Measurements from ENCODE around the gene CDC5L.
"Not testable (repeated sequence)": the region's sequence is repeated elsewhere in the genome, so short reads cannot be mapped to it uniquely, and the experiment has no call there.

The CDC5L gene

DNA sequence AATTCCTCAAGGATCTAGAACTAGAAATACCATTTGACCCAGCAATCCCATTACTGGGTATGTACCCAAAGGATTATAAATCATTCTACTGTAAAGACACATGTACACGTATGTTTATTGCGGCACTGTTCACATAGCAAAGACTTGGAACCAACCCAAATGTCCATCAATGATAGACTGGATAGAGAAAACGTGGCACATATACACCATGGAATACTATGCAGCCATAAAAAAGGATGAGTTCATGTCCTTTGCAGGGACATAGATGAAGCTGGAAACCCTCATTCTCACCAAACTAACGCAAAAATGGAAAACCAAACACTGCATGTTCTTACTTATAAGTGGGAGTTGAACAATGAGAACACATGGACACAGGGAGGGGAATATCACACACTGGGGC, 40.7 kb upstream of the CDC5L start:
- H3K4me1 ChIP-seq (ENCODE audit: control insufficient read depth in 2 of 2, insufficient read depth in 1 of 2, low read depth in 1 of 2, low read length in 2 of 2); H2BK120ac ChIP-seq (ENCODE audit: low read depth, low read length); H3K18ac ChIP-seq (ENCODE audit: low read length); H2BK12ac ChIP-seq (ENCODE audit: low read length); H2BK15ac ChIP-seq (ENCODE audit: low read length); H2AFZ ChIP-seq (ENCODE audit: low read length); H3K36me3 ChIP-seq (replicated peaks in 1 of 2; ENCODE audit: control insufficient read depth in 2 of 2, insufficient read depth in 2 of 2, low read length in 2 of 2); H3K9me3 ChIP-seq (replicated peaks in 1 of 2; ENCODE audit: control insufficient read depth in 2 of 2, insufficient read depth in 1 of 2, low read depth in 1 of 2, low read length in 2 of 2); H3K14ac ChIP-seq (ENCODE audit: low read length); DNase-seq (ENCODE audit: low spot score); H3K27ac ChIP-seq (replicated peaks; ENCODE audit: low read length); H2AK5ac ChIP-seq (ENCODE audit: low read depth, low read length); H2BK5ac ChIP-seq (ENCODE audit: low read length); H3K9ac ChIP-seq (ENCODE audit: low read depth, low read length, poor library complexity); H4K91ac ChIP-seq (ENCODE audit: low read depth, low read length, poor library complexity); H3K79me1 ChIP-seq (ENCODE audit: low read depth, low read length); H3K4ac ChIP-seq (ENCODE audit: low read length); H3K4me3 ChIP-seq (ENCODE audit: low read length in 2 of 2); H3K4me2 ChIP-seq (ENCODE audit: insufficient read depth, low read length, poor library complexity, severe bottlenecking); H4K8ac ChIP-seq (ENCODE audit: low read depth, low read length); H3K23ac ChIP-seq (ENCODE audit: low read depth, low read length, poor library complexity): not testable (repeated sequence)
- peaks cover 0 to 34% (median 6%) of the 10 kb centered on the region in 3 experiments for H3K27me3 ChIP-seq (ENCODE audit: control insufficient read depth in 3 of 3, insufficient read depth in 3 of 3, low read depth in 1 of 3, low read length in 3 of 3)
- WGBS, 2 donors (ENCODE audit: extremely low coverage in 2 of 2, insufficient read length in 2 of 2, insufficient replicate concordance in 1 of 2) = no CpG with 5 or more reads among the region's 4 CpGs

DNA sequence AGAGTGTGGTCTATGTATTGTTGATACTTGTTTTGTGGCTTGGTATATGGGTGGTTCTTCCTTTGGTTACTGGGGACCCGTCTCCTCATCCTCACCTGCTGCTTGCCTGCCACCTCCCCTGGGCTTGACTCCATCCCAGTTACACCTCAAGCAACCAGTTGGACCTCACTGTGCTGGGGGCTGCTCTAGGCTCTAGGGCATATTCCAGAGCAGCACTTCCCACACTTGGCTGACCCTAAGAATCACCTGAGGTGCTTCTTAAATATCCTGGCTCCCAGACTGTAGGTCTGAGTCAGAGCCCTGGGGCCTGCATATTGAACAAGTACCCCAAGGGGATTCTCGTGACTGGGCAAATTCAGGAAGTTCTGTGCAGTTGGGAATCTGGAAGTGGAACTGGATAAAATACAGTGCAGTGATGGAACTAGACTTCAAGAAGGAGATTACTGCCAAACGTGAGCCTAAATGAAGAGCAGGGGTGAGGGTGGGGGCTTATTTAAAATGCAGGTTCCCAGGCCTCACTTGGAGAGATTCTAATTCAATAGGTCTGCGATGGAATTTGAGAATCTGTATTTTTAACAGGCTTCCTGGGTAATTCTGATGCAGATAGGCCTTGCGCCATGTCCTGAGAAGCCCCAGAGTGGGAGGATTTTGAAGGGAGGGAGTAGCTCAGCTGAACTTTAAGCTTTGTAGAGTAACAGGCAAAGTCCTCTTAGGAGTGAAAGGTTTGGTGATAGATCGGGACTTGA, 37.4 kb upstream of the CDC5L start:
- Histone ChIP-seq H3K27ac (replicated peaks; ENCODE audit: low read length) (no peak overlapping the region), H2BK15ac (ENCODE audit: low read length) (no peak overlapping the region), H2BK5ac (ENCODE audit: low read length) (no peak overlapping the region), H3K4ac (ENCODE audit: low read length) (no peak overlapping the region), H2AK5ac (ENCODE audit: low read depth, low read length) (no peak overlapping the region), H2BK12ac (ENCODE audit: low read length) (no peak overlapping the region), H4K91ac (ENCODE audit: low read depth, low read length, poor library complexity) (no peak overlapping the region), H2AFZ (ENCODE audit: low read length) (no peak overlapping the region), H4K8ac (ENCODE audit: low read depth, low read length) (no peak overlapping the region), H3K9me3 (replicated peaks in 1 of 2; ENCODE audit: control insufficient read depth in 2 of 2, insufficient read depth in 1 of 2, low read depth in 1 of 2, low read length in 2 of 2) (no peaks in the 10 kb centered on the region), H3K27me3 (ENCODE audit: control insufficient read depth in 3 of 3, insufficient read depth in 3 of 3, low read depth in 1 of 3, low read length in 3 of 3) (peaks cover 0 to 6% (median under 1%) of the 10 kb centered on the region in 3 experiments), H3K4me1 (ENCODE audit: control insufficient read depth in 2 of 2, insufficient read depth in 1 of 2, low read depth in 1 of 2, low read length in 2 of 2) (no peaks in the 10 kb centered on the region), H3K4me3 (ENCODE audit: low read length in 2 of 2) (peak overlapping the region in 1 of 2 donors; percentile 51), H3K79me1 (ENCODE audit: low read depth, low read length) (no peaks in the 10 kb centered on the region), H3K14ac (ENCODE audit: low read length) (no peak overlapping the region), H3K36me3 (replicated peaks in 1 of 2; ENCODE audit: control insufficient read depth in 2 of 2, insufficient read depth in 2 of 2, low read length in 2 of 2) (no peaks in the 10 kb centered on the region), H2BK120ac (ENCODE audit: low read depth, low read length) (no peak overlapping the region), H3K23ac (ENCODE audit: low read depth, low read length, poor library complexity) (no peak overlapping the region), H3K4me2 (ENCODE audit: insufficient read depth, low read length, poor library complexity, severe bottlenecking) (no peak overlapping the region), H3K18ac (ENCODE audit: low read length) (no peak overlapping the region), H3K9ac (ENCODE audit: low read depth, low read length, poor library complexity) (no peak overlapping the region)
- DNase-seq (ENCODE audit: low spot score) = no peak
- WGBS, 2 donors (ENCODE audit: extremely low coverage in 2 of 2, insufficient read length in 2 of 2, insufficient replicate concordance in 1 of 2) = 100% methylated on average over 1 of the region's 6 CpGs; no CpG with 5 or more reads in 1 of the 2 donors

DNA sequence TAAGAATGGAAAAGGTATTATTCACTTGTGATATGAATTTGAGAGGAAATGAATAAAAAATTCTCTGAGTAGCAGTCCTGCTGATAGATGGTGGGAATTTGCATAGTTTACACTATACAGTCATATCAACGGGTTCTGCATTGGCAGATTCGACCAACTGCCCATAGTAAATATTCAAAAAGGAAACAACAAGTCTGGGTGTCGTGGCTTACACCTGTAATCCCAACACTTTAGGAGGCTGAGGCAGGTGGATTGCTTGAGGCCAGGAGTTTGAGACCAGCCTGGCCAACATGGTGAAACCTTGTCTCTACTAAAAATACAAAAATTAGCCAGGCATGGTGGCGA, 36.9 kb upstream of the CDC5L start:
- not testable (repeated sequence) for H3K4me1 ChIP-seq (ENCODE audit: control insufficient read depth in 2 of 2, insufficient read depth in 1 of 2, low read depth in 1 of 2, low read length in 2 of 2); H3K4ac ChIP-seq (ENCODE audit: low read length); H2BK120ac ChIP-seq (ENCODE audit: low read depth, low read length); H2AK5ac ChIP-seq (ENCODE audit: low read depth, low read length); H2BK15ac ChIP-seq (ENCODE audit: low read length); H3K14ac ChIP-seq (ENCODE audit: low read length); H2AFZ ChIP-seq (ENCODE audit: low read length); H3K27ac ChIP-seq (replicated peaks; ENCODE audit: low read length); H3K4me3 ChIP-seq (ENCODE audit: low read length in 2 of 2); H3K27me3 ChIP-seq (ENCODE audit: control insufficient read depth in 3 of 3, insufficient read depth in 3 of 3, low read depth in 1 of 3, low read length in 3 of 3); H2BK12ac ChIP-seq (ENCODE audit: low read length); H2BK5ac ChIP-seq (ENCODE audit: low read length); H3K18ac ChIP-seq (ENCODE audit: low read length); H4K8ac ChIP-seq (ENCODE audit: low read depth, low read length); H3K36me3 ChIP-seq (replicated peaks in 1 of 2; ENCODE audit: control insufficient read depth in 2 of 2, insufficient read depth in 2 of 2, low read length in 2 of 2); H3K79me1 ChIP-seq (ENCODE audit: low read depth, low read length); DNase-seq (ENCODE audit: low spot score); H3K23ac ChIP-seq (ENCODE audit: low read depth, low read length, poor library complexity); H3K9me3 ChIP-seq (replicated peaks in 1 of 2; ENCODE audit: control insufficient read depth in 2 of 2, insufficient read depth in 1 of 2, low read depth in 1 of 2, low read length in 2 of 2); H4K91ac ChIP-seq (ENCODE audit: low read depth, low read length, poor library complexity); H3K4me2 ChIP-seq (ENCODE audit: insufficient read depth, low read length, poor library complexity, severe bottlenecking); H3K9ac ChIP-seq (ENCODE audit: low read depth, low read length, poor library complexity)
- no CpG with 5 or more reads among the region's 4 CpGs for WGBS, 2 donors (ENCODE audit: extremely low coverage in 2 of 2, insufficient read length in 2 of 2, insufficient replicate concordance in 1 of 2)

DNA sequence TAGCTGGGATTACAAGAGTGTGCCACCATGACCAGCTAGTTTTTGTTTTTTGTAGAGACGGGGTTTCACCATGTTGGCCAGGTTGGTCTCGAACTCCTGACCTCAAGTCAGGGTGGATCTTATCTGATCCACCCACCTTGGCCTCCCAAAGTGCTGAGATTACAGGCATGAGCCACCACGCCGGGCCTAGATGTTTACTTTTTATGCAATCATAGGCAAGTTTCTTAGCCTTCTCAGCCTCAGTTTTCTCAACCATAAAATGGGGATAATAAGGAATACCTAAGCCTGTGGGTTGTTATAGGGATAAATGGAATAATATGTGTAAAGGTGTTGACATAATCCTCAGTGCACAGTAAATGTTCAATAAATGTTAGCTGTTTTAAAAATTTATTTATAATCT, 35.2 kb upstream of the CDC5L start:
- Histone ChIP-seq H4K91ac (ENCODE audit: low read depth, low read length, poor library complexity) (no peak overlapping the region), H3K36me3 (replicated peaks in 1 of 2; ENCODE audit: control insufficient read depth in 2 of 2, insufficient read depth in 2 of 2, low read length in 2 of 2) (no peaks in the 10 kb centered on the region), H2AK5ac (ENCODE audit: low read depth, low read length) (no peak overlapping the region), H3K4me3 (ENCODE audit: low read length in 2 of 2) (no peak overlapping the region), H2BK12ac (ENCODE audit: low read length) (no peak overlapping the region), H3K9me3 (replicated peaks in 1 of 2; ENCODE audit: control insufficient read depth in 2 of 2, insufficient read depth in 1 of 2, low read depth in 1 of 2, low read length in 2 of 2) (no peaks in the 10 kb centered on the region), H2BK5ac (ENCODE audit: low read length) (no peak overlapping the region), H3K4ac (ENCODE audit: low read length) (no peak overlapping the region), H2AFZ (ENCODE audit: low read length) (no peak overlapping the region), H3K4me2 (ENCODE audit: insufficient read depth, low read length, poor library complexity, severe bottlenecking) (no peak overlapping the region), H3K27ac (replicated peaks; ENCODE audit: low read length) (no peak overlapping the region), H2BK15ac (ENCODE audit: low read length) (no peak overlapping the region), H3K18ac (ENCODE audit: low read length) (no peak overlapping the region), H3K23ac (ENCODE audit: low read depth, low read length, poor library complexity) (no peak overlapping the region), H2BK120ac (ENCODE audit: low read depth, low read length) (no peak overlapping the region), H3K4me1 (ENCODE audit: control insufficient read depth in 2 of 2, insufficient read depth in 1 of 2, low read depth in 1 of 2, low read length in 2 of 2) (no peaks in the 10 kb centered on the region), H3K14ac (ENCODE audit: low read length) (no peak overlapping the region), H3K27me3 (ENCODE audit: control insufficient read depth in 3 of 3, insufficient read depth in 3 of 3, low read depth in 1 of 3, low read length in 3 of 3) (peaks cover 0 to 7% (median 0%) of the 10 kb centered on the region in 3 experiments), H4K8ac (ENCODE audit: low read depth, low read length) (no peak overlapping the region), H3K79me1 (ENCODE audit: low read depth, low read length) (no peaks in the 10 kb centered on the region), H3K9ac (ENCODE audit: low read depth, low read length, poor library complexity) (no peak overlapping the region)
- no peak for DNase-seq (ENCODE audit: low spot score)
- no CpG with 5 or more reads among the region's 4 CpGs for WGBS, 2 donors (ENCODE audit: extremely low coverage in 2 of 2, insufficient read length in 2 of 2, insufficient replicate concordance in 1 of 2)

All from neuronal stem cell (in vitro differentiated cells).